Fibroblast of peridontal ligament (primary cell): ENCODE measurements around the gene ARVCF.
A peak's percentile ranks its signal among the peaks of the same experiment; 100 is the strongest.

Experiments used
- DNase-seq: peaks from one replicate; pipeline ENCODE4 v3.0.0-alpha.2; 2010; ENCODE audit errors: extremely low read depth

The ARVCF gene

DNA sequence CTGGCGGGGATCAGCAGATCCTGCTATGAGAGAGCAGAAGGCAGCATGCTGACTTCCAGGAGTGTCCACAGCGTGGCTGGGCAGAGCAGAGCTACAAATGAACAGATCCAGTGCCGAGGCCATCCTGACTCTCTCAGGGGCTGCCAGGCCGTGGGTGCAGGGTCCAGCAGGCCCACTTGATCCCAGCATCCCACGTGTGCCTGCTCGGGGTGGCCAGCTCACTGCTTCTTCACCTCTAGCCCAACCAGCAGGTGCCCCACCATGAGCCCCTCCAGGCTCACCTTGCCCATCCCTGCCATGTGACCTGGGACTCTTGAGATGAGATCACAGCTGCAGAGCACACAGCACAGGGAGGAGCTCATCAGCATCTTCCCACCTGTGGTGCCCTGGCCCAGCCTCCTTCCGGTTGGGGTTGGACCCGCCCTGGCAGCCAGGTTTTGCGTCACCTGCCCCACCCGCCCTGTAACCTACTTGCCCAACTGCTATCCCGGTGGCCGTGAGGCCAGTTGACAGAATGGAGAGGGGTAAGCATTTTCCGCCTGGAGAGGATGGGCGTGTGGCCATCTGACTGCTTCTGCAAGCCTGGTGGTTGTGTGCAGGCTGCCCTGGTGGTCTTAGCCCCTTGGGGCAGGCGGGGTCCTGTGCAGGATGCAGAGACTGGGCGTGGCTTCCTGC is 15.2 kb upstream of the ARVCF start:
- no peak for DNase-seq

DNA sequence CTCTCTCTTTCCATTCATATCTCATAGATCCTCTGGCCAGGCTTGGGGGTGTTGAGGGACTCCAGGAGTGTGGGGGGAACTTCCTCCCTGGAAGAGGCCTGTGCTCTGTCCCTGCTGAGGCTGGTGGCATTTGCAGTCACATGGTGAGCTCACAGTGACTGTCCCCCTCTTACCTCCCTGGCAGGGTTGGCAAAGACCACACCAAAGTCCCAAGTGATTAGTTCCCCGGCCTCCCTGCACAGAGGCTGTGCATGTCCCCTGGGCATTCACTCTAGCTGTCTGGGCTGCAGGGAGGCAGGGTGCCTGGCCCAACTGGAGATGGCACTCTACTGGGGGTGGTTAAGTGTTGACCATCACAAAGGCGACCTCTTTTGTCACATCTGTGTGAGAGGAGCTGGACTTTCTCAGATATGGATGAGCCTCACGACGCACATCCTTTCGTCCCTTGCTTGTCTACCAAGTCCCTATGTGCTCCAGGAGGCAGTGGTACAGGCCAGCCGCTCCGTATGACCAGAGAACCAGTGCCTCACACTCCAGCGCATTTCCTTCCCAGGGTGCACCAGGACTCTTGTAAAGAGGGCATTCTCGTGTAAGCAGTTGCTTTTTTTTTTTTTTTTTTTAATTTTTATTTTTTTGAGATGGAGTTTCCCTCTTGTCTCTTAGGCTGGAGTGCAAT is 13.1 kb upstream of the ARVCF start:
- DNase-seq: no peak

DNA sequence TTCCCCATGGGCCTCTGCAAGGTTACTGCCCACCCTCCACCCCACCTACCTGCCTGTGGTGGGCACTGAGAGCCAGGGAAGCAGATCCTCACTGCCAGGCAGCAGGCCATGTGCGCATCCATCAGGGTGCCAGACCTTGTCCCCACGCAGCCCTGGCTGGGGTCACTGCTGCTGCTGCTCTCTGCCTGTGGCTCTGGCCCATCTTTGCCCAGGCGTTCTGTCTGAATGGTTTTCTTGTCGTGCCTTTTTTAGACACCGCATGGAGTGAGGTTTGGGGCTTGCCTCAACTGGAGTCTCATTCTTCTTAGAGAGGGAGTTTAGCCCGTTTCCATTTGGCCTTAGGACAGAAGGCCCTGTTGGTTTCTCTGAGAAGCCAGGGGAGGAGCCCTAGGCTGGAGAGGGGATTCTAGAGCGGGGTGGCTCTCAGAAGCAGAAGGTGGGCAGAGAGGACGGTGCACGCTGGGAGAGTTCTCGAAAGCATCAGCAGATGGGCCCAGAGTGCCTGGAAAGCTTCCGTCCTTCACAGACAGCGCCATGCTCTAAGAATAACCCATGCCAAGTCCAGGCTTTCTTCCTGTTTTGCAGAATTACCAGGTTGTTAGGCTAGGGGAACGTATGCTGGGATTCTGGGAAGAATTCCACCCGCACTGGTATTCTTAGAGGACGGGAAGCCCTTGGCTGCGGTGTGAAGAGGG is 12.4 kb upstream of the ARVCF start:
- DNase-seq: no peak

DNA sequence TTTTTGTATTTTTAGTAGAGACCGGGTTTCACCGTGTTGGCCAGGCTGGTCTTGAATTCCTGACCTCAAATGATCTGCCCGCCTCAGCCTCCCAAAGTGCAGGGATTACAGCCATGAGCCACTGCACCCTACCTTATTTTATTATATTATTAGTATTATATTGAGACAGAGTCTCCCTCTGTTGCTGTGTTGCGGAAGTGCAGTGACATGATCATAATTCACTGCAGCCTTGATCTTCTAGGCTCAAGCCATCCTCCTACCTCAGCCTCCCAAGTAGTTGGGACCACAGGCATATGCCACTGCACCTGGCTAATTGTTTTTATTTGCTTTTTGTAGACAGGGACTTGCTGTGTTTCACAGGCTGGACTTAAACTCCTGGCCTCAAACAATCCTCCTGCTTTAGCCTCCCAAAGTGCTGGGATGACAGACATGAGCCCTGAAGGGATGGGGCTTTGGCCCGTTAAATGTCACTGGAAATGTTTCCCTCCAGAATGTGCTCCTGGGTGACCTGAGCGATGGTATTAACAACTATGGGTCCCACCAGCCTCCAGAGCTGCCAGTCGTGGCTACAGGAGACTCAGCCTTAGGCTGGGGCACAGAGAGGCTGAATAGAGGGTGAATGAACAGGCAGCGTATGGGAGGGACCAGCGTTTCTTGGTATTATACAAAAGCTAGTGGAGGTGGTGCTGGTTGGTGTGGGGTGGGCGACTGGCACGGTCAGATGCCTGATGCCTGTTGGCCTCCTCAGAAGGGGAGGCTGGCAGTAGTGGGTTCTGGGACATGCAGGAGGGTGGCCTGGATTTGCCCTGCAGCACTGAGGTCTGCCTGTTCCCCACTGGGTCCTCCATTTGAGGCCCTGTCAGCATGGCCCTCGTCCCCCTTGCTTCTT is 11.6 kb upstream of the ARVCF start:
- DNase-seq: peak; percentile 10

DNA sequence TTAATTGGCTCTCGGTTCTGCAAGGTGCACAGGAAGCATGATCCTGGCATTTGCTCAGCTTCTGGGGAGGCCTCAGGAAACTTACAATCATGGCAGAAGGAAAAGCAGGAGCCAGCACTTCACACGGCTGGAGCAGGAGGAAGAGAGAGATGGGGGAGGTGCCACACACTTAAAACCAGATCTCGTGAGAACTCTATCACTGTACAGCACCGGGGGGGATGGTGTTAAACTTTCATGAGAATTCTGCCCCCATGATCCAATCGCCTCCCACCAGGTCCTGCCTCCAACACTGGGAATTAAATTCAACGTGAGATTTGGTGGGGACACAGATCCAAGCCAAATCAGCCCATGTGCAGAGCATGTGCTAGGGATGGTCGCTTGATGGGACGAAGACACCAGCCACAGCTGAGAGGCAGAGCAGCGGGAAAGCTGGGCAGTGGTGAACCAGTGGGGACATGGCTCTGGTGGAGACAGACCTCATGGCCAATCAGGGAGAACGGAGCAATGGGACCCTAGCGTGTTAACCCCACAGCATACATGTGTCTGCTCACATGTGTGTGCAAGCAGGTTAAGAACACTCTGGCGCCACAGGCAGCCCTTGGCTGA is 10.5 kb upstream of the ARVCF start:
- no peak for DNase-seq

DNA sequence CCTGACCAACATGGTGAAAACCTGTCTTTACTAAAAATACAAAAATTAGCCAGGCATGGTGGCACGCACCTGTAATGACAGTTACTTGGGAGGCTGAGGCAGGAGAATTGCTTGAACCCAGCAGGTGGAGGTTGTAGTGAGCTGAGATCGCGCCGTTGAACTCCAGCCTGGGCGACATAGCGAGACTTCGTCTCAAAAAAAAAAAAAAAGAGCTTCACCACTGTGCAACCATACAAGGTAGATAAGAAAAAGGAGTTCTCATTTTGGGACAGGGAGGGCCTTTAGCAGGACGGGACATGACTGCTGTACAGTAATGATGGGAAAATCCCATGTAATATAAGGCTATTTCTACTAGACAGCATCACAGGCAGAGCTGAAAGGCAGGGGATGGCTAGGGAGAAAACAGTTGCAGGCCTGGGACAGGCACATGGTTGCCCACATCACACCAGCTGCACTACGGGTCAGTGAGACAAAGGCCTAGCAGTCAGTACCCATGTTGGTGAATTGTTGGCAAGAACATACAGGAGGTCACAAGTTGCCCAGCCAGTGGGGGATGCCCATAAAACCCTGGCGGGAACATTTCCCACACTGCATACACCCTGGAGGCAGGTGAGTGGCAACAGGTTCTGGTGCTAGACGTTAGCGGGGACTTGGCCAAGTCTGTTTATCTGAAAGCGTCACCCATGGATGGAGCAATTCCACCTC is 9.7 kb upstream of the ARVCF start:
- DNase-seq: no peak

DNA sequence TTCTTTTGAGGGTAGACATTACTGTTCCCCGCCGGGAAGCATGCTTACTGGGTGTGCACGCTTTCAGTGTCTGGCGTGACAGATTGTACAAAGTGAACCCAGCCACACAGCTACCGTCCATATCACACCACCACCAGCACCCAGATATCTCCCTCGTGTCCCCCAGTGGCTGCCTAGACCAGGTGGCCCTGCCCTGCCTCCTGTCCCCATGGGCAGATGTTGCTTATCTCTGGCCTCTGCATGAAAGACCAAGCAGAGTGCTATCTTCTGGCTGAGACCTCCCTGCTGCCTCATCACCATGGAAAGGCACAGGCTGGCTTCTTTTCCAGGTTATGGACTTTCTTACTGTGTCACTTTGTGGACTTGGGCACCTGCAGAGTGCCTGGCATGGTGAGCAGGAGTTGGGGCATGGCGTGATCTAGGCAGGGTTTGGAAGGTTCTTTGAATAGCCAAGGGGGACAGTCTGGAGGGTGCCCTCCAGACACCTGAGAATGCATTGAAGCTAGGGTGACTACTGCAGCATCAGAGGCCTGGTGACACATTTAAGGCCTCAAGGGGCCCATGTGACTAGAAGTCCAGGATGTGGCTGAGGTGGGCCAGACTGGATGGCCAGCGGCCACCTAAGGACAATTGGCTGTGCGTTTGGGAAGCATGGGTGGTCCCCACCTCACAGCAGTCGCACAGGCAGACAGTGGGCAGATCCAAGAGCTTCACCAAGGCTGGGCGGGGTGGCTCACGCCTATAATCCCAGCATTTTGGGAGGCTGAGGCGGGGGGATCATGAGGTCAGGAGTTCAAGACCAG is 9.0 kb upstream of the ARVCF start:
- DNase-seq: no peak

DNA sequence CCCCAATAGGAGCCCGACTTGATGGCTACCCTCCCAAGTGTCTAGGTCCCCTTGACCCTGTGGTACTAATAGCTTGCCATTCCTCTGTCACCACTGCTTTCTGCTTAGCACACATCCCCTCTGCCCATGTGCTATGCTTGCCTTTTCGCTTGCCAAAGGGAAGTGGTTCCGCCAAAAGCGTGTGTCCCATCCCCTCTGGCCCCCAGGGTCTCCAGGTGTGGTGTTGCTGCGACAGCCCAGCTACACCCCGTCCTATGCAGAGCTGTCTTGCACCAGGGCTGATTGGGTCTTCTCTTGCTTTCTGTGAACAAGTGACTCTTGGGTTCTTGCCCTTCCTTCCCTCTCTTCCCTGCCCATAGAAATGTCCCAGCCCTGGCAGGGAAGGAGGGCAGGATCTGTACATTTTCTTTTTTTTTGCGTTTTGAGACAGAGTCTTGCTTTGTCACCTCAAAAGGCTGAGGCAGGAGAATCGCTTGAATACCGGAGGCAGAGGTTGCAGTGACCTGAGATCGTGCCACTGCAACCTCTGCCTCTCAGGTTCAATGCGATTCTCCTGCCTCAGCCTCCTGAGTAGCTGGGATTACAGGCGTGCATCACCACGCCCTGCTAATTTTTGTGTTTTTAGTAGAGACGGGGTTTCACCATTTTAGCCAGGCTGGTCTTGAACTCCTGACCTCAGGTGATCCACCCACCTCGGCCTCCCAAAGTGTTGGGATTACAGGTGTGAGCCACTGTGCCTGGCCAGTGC is 8.2 kb upstream of the ARVCF start:
- DNase-seq: no peak

DNA sequence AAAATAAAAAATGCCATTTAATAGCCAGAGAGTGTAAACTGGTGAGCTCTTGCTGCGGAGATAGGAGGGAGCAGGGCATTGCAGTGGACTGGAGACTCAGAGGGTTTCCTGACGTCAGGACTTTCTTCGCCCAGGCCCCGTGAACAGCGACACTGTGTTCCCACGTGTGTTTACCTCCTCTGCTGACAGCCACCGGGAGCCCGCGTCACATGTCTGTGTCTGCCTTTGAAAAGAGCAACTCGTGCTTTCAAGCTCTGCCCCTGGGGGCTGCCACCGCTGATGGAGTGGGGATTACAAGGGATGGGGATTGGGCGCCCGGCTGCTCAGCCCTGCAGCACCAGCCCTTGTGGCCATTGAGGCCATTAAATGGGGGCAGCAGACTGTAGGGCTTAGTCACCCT is 7.6 kb upstream of the ARVCF start:
- DNase-seq: no peak

DNA sequence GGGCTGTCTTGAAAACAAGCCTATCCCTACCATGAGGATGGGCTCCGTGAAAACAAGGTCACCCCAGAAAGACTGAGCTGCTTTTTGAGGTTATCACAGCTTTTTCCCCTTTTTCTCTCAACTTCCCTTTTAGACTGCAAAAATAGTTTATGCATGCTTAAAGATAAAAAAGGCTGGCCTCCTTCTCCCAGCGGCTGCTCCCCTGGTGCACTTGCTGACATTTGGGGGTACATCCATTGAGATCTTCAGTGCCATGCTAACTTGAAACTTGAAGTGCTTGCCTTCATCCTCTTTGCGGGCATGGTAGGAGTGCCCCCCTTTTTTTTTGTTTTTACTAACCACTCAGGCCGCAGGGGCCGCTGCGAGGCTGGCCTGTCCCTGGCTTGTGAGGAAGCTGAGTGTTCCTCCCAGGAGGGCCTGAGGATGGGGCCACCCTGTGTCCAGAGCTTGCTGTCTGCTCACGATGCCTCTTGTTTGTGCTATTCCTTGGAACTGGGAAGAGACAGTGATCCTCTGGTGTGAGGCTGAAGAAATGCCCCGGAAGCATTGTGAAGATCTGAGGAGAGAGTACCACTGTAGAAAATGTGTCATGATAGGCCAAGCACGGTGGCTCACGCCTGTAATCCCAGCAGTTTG is 6.5 kb upstream of the ARVCF start:
- no peak for DNase-seq

DNA sequence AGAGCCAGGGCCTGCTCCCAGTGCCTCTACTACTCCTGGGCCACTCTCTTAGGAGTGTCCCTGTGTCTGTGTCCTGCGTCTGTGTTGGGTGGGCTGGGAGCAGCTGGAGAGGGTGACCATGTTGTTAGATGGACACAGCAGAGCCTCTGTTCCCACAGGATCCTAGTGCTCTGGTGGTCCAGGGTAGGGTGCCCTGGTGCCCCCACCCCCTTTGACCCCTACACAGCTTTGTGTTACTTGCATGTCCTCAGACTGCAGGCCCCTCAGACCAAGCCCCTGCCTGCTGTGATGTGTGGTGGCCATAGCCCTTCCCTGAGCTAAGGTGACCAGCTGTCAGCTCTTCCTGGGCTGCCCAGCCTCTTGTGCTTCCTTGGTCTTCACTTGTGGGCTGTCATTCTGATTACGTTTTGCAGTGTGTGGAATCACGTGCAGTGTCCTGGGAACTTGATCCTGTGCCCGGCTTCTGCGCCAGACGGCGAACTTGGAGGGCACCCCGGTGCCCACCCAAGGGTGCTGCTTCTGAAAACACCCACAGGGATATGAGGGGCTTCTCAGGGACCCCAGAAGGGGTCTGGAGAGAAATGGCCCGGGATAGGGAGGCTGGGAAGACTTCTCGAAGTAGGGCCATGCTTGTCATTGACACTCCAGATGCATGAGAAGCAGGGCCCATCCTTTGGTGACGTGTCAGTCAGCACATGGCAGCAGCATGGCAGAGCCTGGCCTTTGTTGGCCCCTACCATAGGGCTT is 5.8 kb upstream of the ARVCF start:
- no peak for DNase-seq

DNA sequence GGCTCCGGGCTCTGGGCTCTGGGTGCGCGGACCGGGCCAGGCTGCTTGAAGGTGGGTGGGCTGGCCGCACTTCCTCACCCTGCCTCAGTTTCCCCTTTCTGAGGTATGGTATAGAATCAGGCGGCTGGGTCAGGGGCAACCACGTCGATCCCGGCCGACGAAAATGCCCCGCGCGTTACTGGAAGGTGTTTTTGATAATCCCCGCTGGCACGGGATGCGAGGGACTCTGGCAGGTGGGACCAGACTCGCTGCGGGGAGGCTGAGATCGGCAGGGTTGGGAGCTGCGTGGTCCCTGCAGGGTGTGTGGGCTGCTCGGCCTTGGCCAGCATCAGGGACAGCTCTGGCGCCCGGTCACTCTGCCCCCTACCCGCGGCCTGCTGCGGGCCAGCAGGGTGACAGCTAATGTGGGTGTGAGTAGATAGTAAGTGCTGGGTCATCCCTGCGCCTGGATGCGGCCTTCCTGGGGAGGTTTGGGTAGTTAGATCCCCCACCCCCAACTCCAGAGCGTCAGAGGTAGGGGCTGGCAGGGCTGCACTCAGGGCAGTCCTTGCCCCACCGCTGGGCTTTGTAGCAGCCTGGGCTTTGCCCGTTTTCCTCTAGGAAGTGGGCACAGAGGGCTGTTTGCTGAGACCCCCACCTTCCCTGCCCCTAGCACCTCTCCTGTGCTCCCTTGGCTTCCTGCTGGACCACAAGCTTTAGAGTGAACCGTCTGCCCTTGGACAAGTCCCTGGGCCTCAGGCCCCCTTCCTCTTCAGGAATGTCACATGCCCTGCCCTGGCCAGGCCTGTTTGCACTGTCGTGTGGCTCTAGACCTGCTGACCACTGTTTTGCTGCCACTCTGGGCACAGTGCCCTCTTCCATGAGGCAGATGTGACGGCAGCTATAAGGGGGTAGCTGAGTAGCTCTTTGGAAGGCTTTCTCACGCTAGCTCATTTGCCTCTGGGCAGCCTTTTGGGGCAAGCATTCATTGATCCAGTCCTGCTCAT is 4.9 kb upstream of the ARVCF start:
- peak; percentile 61 for DNase-seq

DNA sequence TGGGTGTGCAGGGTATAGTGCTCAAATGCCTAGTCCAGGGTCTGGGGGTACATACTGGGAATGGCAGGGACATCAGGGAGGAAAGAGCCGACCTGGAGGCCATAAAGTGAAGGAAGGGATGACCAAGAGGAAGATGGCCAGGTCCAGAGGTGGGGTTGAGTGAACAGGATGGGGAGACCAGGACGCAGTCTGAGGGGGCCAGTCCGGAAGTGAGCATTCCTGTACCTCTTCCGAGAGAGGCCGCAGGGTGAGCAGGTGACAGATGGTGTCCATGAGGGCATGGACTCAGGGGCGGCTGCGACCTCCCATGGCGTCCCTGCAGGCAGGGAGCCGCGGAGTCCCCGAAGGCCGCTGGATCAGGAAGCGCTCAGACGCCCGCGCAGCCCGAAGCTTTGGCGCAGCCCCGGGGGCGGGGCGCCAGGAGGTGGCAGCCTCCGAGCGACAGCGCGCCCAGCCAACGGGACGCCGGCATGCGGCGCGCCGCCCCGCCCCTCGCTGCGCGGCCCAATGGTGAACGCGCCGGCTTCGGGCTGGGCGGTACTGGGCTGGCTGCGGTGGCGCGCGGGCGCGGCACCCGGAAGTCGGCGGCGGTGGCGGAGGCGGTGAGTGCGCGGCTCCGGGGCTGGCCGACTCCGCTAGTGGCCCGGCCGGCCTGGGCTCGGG is 4.0 kb upstream of the ARVCF start, which contains the start of gene TANGO2:
Gene TANGO2, plus strand, starts transcription at position 578 of the 663 bp plus-strand sequence. CDS start 15,689 bp downstream, outside the sequence.
- DNase-seq: peak; percentile 76

DNA sequence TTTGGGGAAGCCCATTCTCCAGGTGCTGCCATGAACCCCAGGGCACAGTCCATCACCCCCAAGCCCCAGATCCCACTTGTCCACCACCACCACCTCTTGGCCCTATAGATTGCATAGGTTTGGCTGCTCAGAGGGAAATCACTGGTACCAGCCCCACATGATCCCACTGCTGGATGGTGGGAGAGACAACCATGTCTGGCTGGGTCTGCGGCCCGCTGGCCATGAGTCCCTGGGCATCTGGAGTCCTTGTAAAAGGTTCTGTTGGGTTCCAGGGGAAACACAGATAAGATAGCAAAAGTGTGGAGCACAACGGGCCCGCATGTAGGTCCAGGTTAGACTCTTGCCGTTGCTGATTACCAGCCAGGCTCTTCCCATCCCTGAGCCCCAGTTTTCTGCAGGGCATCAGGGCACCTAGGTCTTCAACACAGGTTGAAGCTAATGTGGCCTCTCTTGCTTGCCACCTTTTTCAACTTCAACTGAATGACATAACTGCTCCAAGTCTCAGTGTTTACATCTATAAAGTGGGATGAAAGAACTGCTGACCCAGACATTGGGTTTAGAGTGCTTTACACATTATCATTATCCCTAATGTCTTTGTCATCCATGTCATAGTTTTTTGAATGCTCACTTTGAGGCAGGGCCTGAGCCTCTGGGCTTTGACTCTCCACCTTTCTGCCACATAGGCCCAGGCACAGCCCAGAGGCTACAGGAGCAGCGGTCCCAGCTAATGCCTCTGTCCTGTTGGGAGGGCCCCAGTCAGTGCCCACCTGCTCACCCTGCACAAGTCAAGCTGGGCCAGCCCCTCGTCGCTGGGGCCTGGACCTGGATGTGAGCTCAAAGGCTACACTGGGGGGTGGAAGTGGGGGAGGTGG is 3.3 kb upstream of the ARVCF start:
- no peak for DNase-seq

DNA sequence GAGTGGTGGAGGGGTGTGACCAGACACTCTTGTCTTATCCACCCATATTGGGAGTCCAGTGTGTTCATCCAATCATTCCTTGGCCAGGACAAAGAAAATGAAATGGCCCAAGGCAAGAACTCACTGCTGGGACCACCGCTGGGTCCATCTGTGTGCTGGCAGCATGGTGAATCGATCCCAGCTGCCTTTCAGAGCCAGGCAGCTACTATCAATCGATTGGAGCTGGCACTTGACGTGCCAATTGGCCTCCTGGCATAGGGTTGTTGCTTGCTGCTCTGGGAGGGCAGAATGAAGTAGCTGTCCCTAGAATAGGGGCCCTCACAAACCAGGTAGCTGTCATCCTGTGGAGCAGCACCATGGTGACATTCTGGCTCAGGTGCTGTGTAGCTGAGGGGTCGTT is 1.4 kb upstream of the ARVCF start:
- no peak for DNase-seq

DNA sequence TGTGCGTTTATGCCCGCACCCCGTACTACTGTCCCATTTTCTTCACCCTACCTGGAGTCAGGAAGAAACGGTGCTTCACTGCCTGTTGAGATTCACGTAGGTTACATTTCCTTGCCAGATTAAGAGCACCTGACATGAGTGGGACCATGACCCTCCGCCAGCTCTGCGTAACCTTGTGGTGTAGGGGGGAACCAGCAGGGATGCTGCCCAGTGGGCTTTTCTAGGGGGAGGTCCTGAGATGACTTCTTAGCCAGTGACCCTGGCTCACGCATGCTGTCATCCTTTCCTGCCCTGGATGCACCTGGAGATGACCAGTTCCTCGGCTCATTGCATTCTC is 967 bp upstream of the ARVCF start:
- no peak for DNase-seq
